GM18505 (cell line): ENCODE data around the gene LRRC32.

Source experiments
- ATAC-seq: cut with Tn5 transposase; IDR thresholded peaks from one replicate; pipeline ENCODE4 v1.9.1; 2021; ENCODE audit not compliant: unreplicated experiment
- POLR2A ChIP-seq: IDR thresholded peaks from 4 replicates; pipeline ENCODE4 v1.6.1; 2011; ENCODE audit warnings: borderline replicate concordance; ENCODE audit not compliant: insufficient read depth, insufficient read length; ENCODE audit errors: extremely low read depth

The LRRC32 gene

GRCh38 chr11:76704171-76704948, 33.8 kb upstream of the LRRC32 start:
- no peak for TF ChIP-seq POLR2A
- ATAC-seq, result no peak

GRCh38 chr11:76703707-76704106, 33.2 kb upstream of the LRRC32 start:
- no peak for ATAC-seq
- no peak for TF ChIP-seq POLR2A

GRCh38 chr11:76702336-76703128, 32.0 kb upstream of the LRRC32 start:
- no peak for ATAC-seq

GRCh38 chr11:76701294-76702040, 30.9 kb upstream of the LRRC32 start:
- no peak for ATAC-seq
- no peak for TF ChIP-seq POLR2A

More at GRCh38 chr11:76702336-76703128, 32.0 kb upstream of the LRRC32 start:
- TF ChIP-seq POLR2A, result no peak

- no peak for ATAC-seq
- no peak for TF ChIP-seq POLR2A
These were observed 29.9 kb upstream of the LRRC32 start for GRCh38 chr11:76700177-76701100.

GRCh38 chr11:76699451-76700091, 29.0 kb upstream of the LRRC32 start:
- no peak for TF ChIP-seq POLR2A
- no peak for ATAC-seq

GRCh38 chr11:76698321-76699043, 27.9 kb upstream of the LRRC32 start:
- TF ChIP-seq POLR2A, result no peak
- ATAC-seq, result no peak

- ATAC-seq, result no peak
- TF ChIP-seq POLR2A, result no peak
These were observed 26.2 kb upstream of the LRRC32 start for GRCh38 chr11:76696756-76697155.

- no peak for ATAC-seq
- no peak for TF ChIP-seq POLR2A
These were observed 25.2 kb upstream of the LRRC32 start for GRCh38 chr11:76695771-76696170.

GRCh38 chr11:76695133-76695532, 24.6 kb upstream of the LRRC32 start:
- no peak for ATAC-seq
- TF ChIP-seq POLR2A, result no peak

GRCh38 chr11:76694664-76695063, 24.1 kb upstream of the LRRC32 start:
- no peak for ATAC-seq
- TF ChIP-seq POLR2A, result no peak
